ENCODE measurements around the gene FBXO46. TPM values are rescaled to one million over a fixed set of nuclear protein-coding genes. Genes with fewer than 3 reads are reported as not detected.
A peak's percentile ranks its signal among the peaks of the same experiment; 100 is the strongest.

FBXO46 gene
- total RNA-seq, 1 experiment from 2014 or later = 16.8 TPM

DNA sequence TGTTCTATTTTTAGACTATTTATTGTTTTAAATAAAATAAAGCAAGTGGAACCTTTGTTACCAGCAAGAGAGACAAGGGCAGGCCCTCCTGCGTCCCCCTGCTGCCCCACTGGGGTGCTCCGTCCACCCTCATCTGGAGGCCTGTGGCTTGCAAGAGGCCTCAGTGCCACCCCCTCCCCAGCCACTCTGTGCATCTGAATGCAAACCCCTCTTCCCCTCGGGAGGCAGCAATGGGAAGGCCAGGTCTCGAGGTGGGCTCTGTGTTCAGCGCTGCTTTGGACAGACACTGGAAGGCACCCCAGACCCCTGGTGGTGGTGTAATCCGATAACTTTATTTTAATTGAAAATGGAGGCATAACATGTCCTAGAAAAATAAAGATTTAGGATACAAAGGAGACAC lies 33.8 kb upstream of the FBXO46 start:
- H3K9me2 ChIP-seq (replicated peaks; ENCODE audit: insufficient read depth, low read length) = no peaks in the 10 kb centered on the region
- H3K4me1 ChIP-seq (ENCODE audit: low read length) = peaks cover 10% of the 10 kb centered on the region
- no peak overlapping the region for H3K4me3 ChIP-seq (ENCODE audit: low read length)
- H3K4me2 ChIP-seq (ENCODE audit: low read depth, low read length, poor library complexity, severe bottlenecking) = no peak overlapping the region
- no peak for DNase-seq
- no peaks in the 10 kb centered on the region for H3K79me2 ChIP-seq (ENCODE audit: low read length)
- H3K27ac ChIP-seq (ENCODE audit: low read length) = no peak overlapping the region
- H2AFZ ChIP-seq (ENCODE audit: low read length) = no peak overlapping the region
- no peak overlapping the region for H3K9ac ChIP-seq (ENCODE audit: low read length)
- H3K36me3 ChIP-seq (ENCODE audit: insufficient read depth, low read length) = no peaks in the 10 kb centered on the region
- no peaks in the 10 kb centered on the region for H3K9me3 ChIP-seq (ENCODE audit: low read length)
- H3K27me3 ChIP-seq (ENCODE audit: low read length) = no peaks in the 10 kb centered on the region
- no peaks in the 10 kb centered on the region for H4K20me1 ChIP-seq (ENCODE audit: insufficient read depth, low read depth, low read length)

DNA sequence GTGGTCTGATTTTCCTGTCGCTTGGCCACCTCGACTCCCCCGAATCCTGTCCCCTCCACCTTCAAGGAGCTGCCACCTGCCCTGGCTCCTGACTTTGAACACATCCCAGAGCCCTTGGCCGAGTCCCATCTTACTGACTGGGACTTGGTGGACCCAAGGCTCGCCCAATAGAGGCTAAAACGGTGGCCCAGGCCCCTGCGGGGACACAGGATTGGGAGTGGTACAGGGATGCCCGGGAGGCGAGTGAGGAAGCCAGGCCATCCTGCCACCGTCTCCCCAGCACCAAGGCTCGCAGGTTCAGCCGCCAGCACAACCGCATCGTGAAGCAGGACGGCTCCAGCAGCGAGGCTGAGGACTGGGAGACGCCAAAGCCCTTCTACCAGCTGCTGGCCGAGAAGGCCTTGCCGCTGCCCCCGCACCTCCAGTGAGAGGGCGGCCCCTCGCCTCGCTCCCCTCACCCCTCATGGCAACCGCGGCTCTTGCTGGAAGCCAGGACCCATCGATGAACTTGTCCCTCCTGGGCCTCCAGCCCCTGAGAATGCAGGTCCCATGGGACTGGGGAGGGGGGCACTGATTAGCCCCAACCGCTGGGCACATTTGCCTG lies 33.1 kb upstream of the FBXO46 start:
- H4K20me1 ChIP-seq (ENCODE audit: insufficient read depth, low read depth, low read length) = no peaks in the 10 kb centered on the region
- no peak overlapping the region for H3K4me2 ChIP-seq (ENCODE audit: low read depth, low read length, poor library complexity, severe bottlenecking)
- H3K9ac ChIP-seq (ENCODE audit: low read length) = no peak overlapping the region
- no peaks in the 10 kb centered on the region for H3K36me3 ChIP-seq (ENCODE audit: insufficient read depth, low read length)
- H3K79me2 ChIP-seq (ENCODE audit: low read length) = no peaks in the 10 kb centered on the region
- H3K27ac ChIP-seq (ENCODE audit: low read length) = no peak overlapping the region
- H3K9me2 ChIP-seq (replicated peaks; ENCODE audit: insufficient read depth, low read length) = no peaks in the 10 kb centered on the region
- H2AFZ ChIP-seq (ENCODE audit: low read length) = no peak overlapping the region
- H3K27me3 ChIP-seq (ENCODE audit: low read length) = no peaks in the 10 kb centered on the region
- DNase-seq = no peak
- no peaks in the 10 kb centered on the region for H3K9me3 ChIP-seq (ENCODE audit: low read length)
- H3K4me3 ChIP-seq (ENCODE audit: low read length) = no peak overlapping the region
- peaks cover 6% of the 10 kb centered on the region for H3K4me1 ChIP-seq (ENCODE audit: low read length)

DNA sequence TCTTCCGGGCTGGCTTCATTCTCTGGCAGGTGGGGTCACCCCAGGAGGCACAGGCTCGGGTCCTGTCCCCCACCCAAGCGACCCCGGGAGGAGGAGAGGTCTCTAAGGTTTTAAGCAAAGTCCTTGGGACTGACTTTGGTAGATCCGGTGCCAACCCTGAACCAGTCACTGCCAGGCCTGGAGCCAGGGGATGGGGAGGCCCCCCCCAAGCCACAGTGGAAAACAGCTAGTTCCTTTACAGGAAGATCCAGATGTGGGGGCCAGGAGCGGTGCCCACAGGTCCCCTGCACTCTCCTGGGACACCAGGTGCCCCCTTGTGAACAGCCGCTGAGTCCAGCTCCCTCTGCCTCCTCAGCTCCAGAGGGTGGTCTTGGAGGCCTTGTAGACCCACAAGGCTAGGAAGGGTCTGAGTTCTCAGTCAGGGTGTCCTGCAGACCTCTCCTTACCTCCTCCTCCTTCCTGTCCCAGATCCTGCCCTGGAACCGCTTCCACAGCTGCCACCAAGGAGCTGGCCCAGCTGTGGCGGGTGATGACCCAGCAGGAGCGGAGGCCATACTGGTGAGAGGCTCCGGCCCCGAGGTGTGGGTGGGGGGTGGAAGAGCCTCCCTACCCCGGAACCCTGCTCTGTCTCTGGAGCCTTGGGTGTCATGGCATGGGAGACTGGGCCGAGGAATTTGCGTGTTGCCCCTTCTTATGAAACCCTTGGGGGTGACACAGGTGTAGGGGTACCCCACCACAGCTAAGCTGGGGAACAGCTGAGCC lies 32.4 kb upstream of the FBXO46 start:
- peaks cover 3% of the 10 kb centered on the region for H3K4me1 ChIP-seq (ENCODE audit: low read length)
- no peak overlapping the region for H3K9ac ChIP-seq (ENCODE audit: low read length)
- no peaks in the 10 kb centered on the region for H3K9me2 ChIP-seq (replicated peaks; ENCODE audit: insufficient read depth, low read length)
- H3K4me3 ChIP-seq (ENCODE audit: low read length) = no peak overlapping the region
- no peak for DNase-seq
- no peaks in the 10 kb centered on the region for H3K27me3 ChIP-seq (ENCODE audit: low read length)
- H4K20me1 ChIP-seq (ENCODE audit: insufficient read depth, low read depth, low read length) = no peaks in the 10 kb centered on the region
- no peaks in the 10 kb centered on the region for H3K36me3 ChIP-seq (ENCODE audit: insufficient read depth, low read length)
- H3K79me2 ChIP-seq (ENCODE audit: low read length) = no peaks in the 10 kb centered on the region
- H3K27ac ChIP-seq (ENCODE audit: low read length) = no peak overlapping the region
- H3K4me2 ChIP-seq (ENCODE audit: low read depth, low read length, poor library complexity, severe bottlenecking) = no peak overlapping the region
- no peaks in the 10 kb centered on the region for H3K9me3 ChIP-seq (ENCODE audit: low read length)
- H2AFZ ChIP-seq (ENCODE audit: low read length) = no peak overlapping the region

DNA sequence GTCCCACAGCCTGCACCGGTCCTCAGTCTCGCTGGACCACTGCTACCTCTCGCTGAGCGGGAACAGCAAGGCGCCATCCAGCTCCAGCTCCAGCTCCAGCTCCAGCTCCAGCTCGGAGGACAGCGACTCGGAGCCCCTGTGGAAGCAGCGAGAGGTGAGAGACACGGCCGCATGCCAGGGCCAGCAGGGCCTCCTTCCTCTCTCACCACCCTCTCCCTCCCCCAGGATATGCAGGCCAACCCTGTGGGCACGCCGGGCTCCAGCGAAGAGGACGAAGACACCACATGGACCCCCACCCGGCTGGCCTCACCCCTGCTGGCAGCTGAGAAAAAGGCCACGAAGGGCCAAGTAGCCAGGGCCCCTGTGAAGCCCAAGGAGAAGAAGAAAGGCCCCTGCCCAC lies 31.0 kb upstream of the FBXO46 start:
- DNase-seq = no peak
- no peak overlapping the region for H3K4me2 ChIP-seq (ENCODE audit: low read depth, low read length, poor library complexity, severe bottlenecking)
- H3K79me2 ChIP-seq (ENCODE audit: low read length) = no peaks in the 10 kb centered on the region
- no peaks in the 10 kb centered on the region for H3K4me1 ChIP-seq (ENCODE audit: low read length)
- no peaks in the 10 kb centered on the region for H3K9me3 ChIP-seq (ENCODE audit: low read length)
- no peak overlapping the region for H2AFZ ChIP-seq (ENCODE audit: low read length)
- no peak overlapping the region for H3K27ac ChIP-seq (ENCODE audit: low read length)
- no peak overlapping the region for H3K4me3 ChIP-seq (ENCODE audit: low read length)
- no peaks in the 10 kb centered on the region for H3K36me3 ChIP-seq (ENCODE audit: insufficient read depth, low read length)
- no peaks in the 10 kb centered on the region for H3K9me2 ChIP-seq (replicated peaks; ENCODE audit: insufficient read depth, low read length)
- H4K20me1 ChIP-seq (ENCODE audit: insufficient read depth, low read depth, low read length) = no peaks in the 10 kb centered on the region
- H3K27me3 ChIP-seq (ENCODE audit: low read length) = no peaks in the 10 kb centered on the region
- H3K9ac ChIP-seq (ENCODE audit: low read length) = no peak overlapping the region

DNA sequence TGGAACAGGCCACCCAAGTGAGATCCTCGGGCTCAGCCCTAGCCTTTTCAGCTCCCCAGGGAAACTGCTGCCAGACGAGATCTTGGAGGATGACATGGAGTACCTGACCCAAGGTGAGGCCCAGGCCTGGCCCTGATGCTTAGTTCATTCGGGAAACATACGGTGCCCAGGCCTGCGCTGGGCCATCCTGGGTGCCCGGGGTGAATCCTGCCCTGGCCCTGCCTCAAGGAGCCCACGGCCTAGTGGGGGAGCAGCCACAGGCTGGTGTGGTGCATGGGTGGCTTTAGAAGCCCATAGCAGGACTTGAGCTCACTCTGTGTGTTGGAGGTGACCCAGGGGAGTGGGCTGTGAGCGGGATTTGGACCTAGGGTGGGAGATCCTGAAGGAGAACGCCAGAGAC lies 28.2 kb upstream of the FBXO46 start:
- H3K36me3 ChIP-seq (ENCODE audit: insufficient read depth, low read length) = no peaks in the 10 kb centered on the region
- no peaks in the 10 kb centered on the region for H4K20me1 ChIP-seq (ENCODE audit: insufficient read depth, low read depth, low read length)
- no peaks in the 10 kb centered on the region for H3K9me2 ChIP-seq (replicated peaks; ENCODE audit: insufficient read depth, low read length)
- no peaks in the 10 kb centered on the region for H3K4me1 ChIP-seq (ENCODE audit: low read length)
- no peaks in the 10 kb centered on the region for H3K79me2 ChIP-seq (ENCODE audit: low read length)
- no peaks in the 10 kb centered on the region for H3K9me3 ChIP-seq (ENCODE audit: low read length)
- no peak overlapping the region for H2AFZ ChIP-seq (ENCODE audit: low read length)
- H3K4me3 ChIP-seq (ENCODE audit: low read length) = no peak overlapping the region
- no peak overlapping the region for H3K9ac ChIP-seq (ENCODE audit: low read length)
- H3K27me3 ChIP-seq (ENCODE audit: low read length) = no peaks in the 10 kb centered on the region
- H3K4me2 ChIP-seq (ENCODE audit: low read depth, low read length, poor library complexity, severe bottlenecking) = no peak overlapping the region
- DNase-seq = no peak
- no peak overlapping the region for H3K27ac ChIP-seq (ENCODE audit: low read length)

DNA sequence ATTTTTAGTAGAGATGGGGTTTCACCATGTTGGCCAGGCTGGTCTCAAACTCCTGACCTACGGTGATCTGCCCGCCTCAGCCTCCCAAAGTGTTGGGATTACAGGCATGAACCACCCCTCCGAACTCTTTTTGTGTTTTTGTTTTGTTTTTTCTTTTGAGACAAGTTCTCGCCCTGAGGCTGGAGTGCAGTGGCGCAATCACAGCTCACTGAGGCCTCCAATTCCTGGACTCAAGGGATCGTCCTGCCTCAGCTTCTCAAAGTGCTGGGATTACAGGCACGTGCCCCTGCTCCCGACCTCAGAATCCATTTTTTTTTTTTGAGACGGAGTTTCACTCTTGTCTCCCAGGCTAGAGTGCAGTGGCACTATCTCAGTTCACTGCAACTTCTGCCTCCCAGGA lies 27.0 kb upstream of the FBXO46 start:
- no peak overlapping the region for H2AFZ ChIP-seq (ENCODE audit: low read length)
- no peak overlapping the region for H3K4me2 ChIP-seq (ENCODE audit: low read depth, low read length, poor library complexity, severe bottlenecking)
- H3K27me3 ChIP-seq (ENCODE audit: low read length) = no peaks in the 10 kb centered on the region
- H3K79me2 ChIP-seq (ENCODE audit: low read length) = no peaks in the 10 kb centered on the region
- no peaks in the 10 kb centered on the region for H4K20me1 ChIP-seq (ENCODE audit: insufficient read depth, low read depth, low read length)
- no peaks in the 10 kb centered on the region for H3K36me3 ChIP-seq (ENCODE audit: insufficient read depth, low read length)
- no peak for DNase-seq
- H3K4me3 ChIP-seq (ENCODE audit: low read length) = no peak overlapping the region
- peaks cover 4% of the 10 kb centered on the region; the same call in 1 of the 2 replicates for H3K4me1 ChIP-seq (ENCODE audit: low read length)
- H3K9me3 ChIP-seq (ENCODE audit: low read length) = no peaks in the 10 kb centered on the region
- H3K27ac ChIP-seq (ENCODE audit: low read length) = no peak overlapping the region
- H3K9ac ChIP-seq (ENCODE audit: low read length) = no peak overlapping the region
- no peaks in the 10 kb centered on the region for H3K9me2 ChIP-seq (replicated peaks; ENCODE audit: insufficient read depth, low read length)

DNA sequence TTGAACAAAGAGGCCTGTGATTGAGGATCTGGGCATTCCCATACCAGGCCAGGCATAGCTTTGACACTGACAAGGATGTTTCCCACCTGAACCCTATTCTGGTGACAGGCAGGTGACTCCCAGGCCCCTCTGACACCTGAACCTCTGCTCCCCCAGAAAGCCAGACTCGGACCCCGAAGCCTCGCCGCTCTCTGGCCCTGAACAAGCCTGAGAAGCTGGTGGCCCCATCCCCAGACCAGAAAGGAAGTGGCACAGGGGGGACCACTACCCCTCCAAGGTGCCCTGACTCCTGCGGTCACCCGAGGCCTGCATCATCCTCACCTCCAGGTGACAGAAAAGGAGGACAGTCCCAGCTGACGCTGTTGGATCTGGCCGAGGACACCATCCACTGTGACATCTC lies 23.6 kb upstream of the FBXO46 start:
- Histone ChIP-seq H3K9me3 (ENCODE audit: low read length) (no peaks in the 10 kb centered on the region), H3K36me3 (ENCODE audit: insufficient read depth, low read length) (no peaks in the 10 kb centered on the region), H3K4me3 (ENCODE audit: low read length) (no peak overlapping the region), H3K27me3 (ENCODE audit: low read length) (no peaks in the 10 kb centered on the region), H3K79me2 (ENCODE audit: low read length) (no peaks in the 10 kb centered on the region), H3K4me2 (ENCODE audit: low read depth, low read length, poor library complexity, severe bottlenecking) (no peak overlapping the region), H4K20me1 (ENCODE audit: insufficient read depth, low read depth, low read length) (no peaks in the 10 kb centered on the region), H2AFZ (ENCODE audit: low read length) (no peak overlapping the region), H3K4me1 (ENCODE audit: low read length) (peaks cover 4% of the 10 kb centered on the region; the same call in 1 of the 2 replicates), H3K27ac (ENCODE audit: low read length) (no peak overlapping the region), H3K9me2 (replicated peaks; ENCODE audit: insufficient read depth, low read length) (no peaks in the 10 kb centered on the region), H3K9ac (ENCODE audit: low read length) (no peak overlapping the region)
- no peak for DNase-seq

DNA sequence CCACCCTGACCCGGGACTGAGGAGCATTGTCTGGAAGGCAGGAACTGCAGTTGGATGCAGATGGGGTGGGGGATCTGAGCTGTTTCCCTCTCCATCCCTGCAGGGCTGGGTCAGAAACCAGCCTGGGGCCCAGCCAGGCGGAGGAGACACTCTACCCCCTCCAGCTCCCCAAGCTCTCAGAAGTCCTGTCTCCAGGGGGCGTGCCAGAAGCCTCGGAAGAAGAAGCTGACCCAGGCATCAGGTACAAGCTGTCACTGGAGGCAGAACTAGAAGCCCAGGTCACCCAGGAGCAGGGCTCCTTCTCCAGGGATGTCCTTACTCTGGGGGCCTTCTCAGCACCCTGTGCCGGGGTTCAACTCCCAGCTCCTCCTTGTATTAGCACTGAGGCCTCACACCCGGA lies 22.9 kb upstream of the FBXO46 start:
- DNase-seq = peak; percentile 78
- no peak overlapping the region for H3K27ac ChIP-seq (ENCODE audit: low read length)
- H3K9me2 ChIP-seq (replicated peaks; ENCODE audit: insufficient read depth, low read length) = no peaks in the 10 kb centered on the region
- no peaks in the 10 kb centered on the region for H3K27me3 ChIP-seq (ENCODE audit: low read length)
- H3K79me2 ChIP-seq (ENCODE audit: low read length) = no peaks in the 10 kb centered on the region
- H3K9ac ChIP-seq (ENCODE audit: low read length) = no peak overlapping the region
- H3K9me3 ChIP-seq (ENCODE audit: low read length) = no peaks in the 10 kb centered on the region
- H2AFZ ChIP-seq (ENCODE audit: low read length) = no peak overlapping the region
- H4K20me1 ChIP-seq (ENCODE audit: insufficient read depth, low read depth, low read length) = no peaks in the 10 kb centered on the region
- H3K4me2 ChIP-seq (ENCODE audit: low read depth, low read length, poor library complexity, severe bottlenecking) = no peak overlapping the region
- peaks cover 4% of the 10 kb centered on the region; the same call in 1 of the 2 replicates for H3K4me1 ChIP-seq (ENCODE audit: low read length)
- no peaks in the 10 kb centered on the region for H3K36me3 ChIP-seq (ENCODE audit: insufficient read depth, low read length)
- H3K4me3 ChIP-seq (ENCODE audit: low read length) = no peak overlapping the region

Measured in Karpas-422 (cell line).